T-helper 9 cell (primary cell): Measurements from ENCODE around the gene IGFALS.
A peak's percentile ranks its signal among the peaks of the same experiment; 100 is the strongest.

Experiments
- DNase-seq: peaks from one replicate; pipeline ENCODE4 v3.0.0-alpha.2; 2020
- total RNA-seq, 2 donors: gene quantifications; one replicate each; lab custom pipeline; 2026; lab: John Stamatoyannopoulos, UW

The IGFALS gene
- total RNA-seq: 1.4 to 1.5 reads per million in 2 donors

DNA sequence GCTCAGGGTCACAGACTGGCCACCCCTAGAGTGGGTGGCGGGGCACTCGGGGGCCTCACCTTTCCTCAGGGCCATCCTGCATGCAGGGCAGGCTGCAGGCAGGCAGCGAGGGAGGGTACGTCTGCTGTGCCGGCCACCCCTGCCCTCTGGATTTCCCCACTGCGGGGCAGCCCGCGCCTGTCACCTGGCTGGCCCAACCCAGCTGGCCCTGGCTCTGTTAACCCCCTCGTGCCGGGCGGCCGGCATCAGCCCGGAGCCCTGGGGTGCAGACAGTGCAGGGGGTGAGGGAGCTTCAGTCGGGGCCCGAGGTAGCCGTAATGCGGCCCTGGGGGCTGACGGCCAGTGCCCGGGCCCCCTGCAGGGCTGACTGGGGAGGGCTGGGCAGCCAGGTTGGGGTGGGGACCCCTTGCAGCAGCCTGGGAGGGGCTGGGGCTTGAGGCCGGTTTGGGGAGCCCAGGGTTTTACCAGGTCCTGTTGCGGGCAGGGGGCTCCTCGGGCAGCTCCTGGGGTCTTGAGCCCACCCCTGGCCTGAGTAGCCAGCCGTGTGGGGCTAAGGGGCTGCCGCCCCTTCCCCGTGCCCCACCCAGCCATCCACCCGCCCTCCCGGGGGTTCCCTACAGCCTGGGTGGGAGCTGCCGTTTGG, at the start of gene IGFALS:
Gene IGFALS, minus strand, starts transcription at position 128 of the 643 bp plus-strand sequence. Its CDS starts 53 bp downstream, at position 75.
- DNase-seq: no peak

GRCh38 chr16:1839554-1839953, 46.0 kb upstream of the IGFALS start:
- no peak for DNase-seq

DNA sequence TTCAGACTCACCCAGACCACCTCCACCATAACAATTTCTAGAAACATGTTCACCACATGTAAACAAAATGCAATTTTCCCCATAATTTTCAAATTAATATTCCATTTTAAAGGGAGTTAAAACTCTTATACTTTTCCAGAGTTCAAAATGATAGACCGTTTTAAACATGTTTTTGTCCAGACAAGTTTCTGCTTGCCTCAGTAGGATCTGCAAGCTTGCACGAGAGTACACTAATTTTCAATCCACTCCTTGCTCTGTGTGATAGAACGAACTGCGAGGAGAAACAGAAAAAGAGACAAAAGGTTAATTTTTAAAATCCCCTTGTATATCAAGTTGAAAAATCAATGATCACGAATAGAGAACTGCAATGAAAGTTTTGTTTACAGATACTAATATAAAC, 40.6 kb upstream of the IGFALS start:
- DNase-seq: no peak

DNA sequence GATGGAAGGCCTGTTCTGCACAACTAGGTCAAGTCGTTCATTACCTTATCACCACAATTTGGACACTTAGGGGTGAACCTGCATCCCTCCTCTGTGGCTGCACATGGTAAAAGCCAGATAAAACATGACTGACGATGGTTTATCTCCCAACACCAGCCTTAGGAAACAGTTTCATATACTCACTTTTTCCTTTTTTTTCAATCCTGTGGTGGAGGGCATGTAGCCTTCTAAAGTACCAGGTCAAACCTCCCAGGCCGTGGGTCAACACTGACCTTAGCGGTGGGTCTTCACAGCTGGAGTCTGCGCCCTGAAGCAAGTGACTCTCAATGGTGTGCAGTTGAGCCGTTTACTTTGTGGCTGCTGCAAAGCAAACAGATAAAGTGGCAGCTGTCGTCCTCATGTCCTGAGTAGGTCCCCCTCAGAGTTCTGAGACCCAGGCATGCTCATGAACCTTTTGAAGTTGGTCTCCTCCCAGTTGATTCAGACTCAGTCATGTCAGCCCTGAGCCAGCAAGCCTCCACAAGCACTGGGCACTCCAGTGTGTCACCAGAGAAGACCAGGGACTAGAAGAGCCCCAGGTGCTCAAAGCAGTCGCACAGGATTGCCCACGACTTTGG, 39.4 kb upstream of the IGFALS start:
- DNase-seq: no peak

DNA sequence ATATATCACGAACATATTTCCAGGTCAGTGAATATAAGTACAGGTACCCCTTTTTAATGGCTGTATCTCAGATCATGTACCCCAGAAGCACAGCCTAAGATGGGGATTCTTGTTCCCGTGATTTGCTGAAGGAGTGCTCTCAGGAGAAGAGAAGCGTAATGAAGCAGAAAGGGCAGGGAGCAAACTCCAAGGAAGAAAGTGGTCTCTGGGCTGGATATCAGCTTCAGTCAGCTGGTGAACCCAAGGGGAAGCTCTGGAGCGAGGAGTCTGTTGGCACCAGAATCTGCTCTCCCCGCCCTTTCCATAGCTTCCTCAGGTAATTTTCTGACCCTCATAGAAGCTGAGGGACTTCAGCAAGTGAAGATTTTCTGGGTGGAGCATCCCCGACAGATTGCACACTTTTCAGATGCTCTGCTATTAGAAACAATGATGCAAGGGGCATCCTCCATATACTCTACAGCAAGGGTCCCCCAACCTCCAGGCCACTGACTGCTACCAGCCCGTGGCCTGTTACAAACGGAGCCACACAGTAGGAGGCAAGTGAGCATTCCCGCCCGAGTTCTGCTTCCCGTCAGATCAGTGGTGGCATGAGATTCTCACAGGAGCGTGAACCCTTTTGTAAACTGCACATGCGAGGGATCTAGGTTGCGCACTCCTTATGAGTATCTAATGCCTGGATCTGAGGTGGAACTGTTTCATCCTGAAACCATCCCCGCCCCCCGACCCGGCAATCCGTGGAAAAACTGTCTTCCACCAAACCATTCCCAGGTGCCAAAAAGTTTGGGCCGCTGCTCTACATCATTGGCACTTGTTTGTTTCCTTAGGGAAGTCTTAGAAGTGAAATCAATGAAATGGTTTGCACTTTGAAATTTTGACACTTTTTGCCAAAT, 37.9 kb upstream of the IGFALS start:
- no peak for DNase-seq

- DNase-seq: no peak
Observed at GRCh38 chr16:1830213-1830612, 36.7 kb upstream of the IGFALS start.

GRCh38 chr16:1828645-1829410, 35.3 kb upstream of the IGFALS start:
- no peak for DNase-seq

DNA sequence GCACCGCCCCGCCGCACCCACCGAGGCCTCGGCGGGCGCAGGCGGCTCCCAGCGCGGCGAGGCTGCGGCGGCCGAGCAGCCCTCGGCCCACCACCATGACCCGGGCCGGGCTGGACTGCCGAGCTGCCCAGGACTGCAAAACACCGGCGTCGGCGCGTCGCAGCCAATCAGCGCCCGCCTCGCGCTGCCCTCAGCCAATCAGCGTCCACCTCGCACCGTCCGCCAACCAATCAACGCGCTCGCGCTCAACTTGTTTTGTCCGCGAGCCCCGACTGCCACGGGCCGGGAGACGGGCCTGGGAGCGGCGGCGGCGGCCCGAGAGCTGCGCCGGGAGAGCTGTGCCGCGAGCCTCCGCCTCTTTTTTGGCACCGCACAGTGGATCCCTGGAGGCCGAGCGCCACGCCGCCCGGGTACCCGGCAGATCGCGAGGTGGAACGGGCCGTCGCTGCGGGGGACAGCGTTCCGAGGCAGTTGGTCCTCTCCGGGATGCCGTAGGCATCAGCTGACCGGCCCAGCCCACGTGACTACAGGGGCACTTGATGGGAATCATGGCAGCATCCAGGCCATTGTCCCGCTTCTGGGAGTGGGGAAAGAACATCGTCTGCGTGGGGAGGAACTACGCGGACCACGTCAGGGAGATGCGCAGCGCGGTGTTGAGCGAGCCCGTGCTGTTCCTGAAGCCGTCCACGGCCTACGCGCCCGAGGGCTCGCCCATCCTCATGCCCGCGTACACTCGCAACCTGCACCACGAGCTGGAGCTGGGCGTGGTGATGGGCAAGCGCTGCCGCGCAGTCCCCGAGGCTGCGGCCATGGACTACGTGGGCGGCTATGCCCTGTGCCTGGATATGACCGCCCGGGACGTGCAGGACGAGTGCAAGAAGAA, 33.4 kb upstream of the IGFALS start, which contains the start of the genes FAHD1 and HAGH:
Gene FAHD1, plus strand, starts transcription at position 516 of the 883 bp plus-strand sequence. Its CDS starts 33 bp downstream, at position 549.
Gene HAGH, minus strand, starts transcription at position 135 of the 883 bp plus-strand sequence. Its CDS starts 38 bp downstream, at position 97.
- DNase-seq: peak; percentile 83

DNA sequence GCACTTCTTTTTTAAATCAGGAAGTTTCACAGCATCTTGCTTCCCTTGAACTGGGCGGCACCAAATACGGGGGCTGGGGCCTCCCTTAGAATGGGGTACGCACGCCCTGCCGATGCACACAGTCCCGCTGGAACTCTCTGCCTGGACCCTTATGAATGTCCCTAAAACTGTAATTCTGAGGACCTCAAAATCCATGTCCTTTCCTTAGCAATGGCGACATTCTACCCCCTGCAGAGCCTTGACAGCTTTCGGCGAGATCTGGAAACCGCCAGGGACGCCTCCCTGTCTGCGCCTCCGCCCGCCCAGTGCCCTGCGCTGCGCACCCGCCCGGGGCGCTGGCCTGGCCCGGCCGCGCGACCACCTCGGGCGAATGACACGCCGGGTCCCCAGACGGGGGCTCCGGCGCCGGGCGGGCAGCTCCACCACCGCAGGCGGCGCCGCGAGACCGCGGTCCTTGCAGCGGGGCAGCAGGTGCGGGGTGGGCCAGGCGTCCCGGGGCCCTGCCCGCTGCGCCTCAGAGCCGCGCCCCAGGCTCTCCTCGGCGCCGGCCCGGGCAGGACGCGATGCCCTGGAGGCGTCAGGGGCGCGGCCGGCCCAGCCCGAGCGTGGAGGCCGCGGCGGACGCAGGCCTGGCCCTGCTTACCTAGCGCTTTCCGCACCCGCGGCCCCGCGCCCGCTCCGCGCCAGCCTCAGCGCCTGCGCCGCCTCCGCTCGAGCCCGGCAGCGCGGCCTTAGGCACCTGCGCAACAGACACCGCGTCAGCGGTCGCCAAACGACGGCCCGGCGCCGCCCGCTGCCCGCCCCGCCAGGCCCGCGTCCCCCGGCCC, 32.6 kb upstream of the IGFALS start:
- peak; percentile 57 for DNase-seq

DNA sequence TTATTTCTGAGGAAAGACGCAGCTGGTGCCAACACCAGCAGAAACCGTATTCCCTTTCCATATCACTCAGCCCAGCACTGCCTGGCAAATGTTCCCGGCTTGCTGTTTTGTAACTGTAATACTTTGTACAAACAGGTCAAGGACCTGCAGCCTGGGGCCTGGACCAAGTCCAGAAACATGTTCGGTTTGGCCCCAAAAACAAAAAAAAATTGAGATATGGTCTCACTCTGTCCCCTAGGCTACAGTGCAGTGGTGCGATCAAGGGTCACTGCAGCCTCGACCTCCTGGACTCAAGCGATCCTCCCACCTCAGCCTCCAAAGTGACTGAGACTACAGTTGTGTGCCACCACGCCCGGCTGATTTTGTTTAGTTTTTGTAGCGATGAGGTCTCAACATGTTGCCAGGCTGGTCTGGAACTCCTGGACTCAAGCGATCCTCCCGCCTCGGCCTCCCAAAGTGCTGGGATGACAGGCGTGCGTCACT, 31.9 kb upstream of the IGFALS start:
- DNase-seq: no peak

DNA sequence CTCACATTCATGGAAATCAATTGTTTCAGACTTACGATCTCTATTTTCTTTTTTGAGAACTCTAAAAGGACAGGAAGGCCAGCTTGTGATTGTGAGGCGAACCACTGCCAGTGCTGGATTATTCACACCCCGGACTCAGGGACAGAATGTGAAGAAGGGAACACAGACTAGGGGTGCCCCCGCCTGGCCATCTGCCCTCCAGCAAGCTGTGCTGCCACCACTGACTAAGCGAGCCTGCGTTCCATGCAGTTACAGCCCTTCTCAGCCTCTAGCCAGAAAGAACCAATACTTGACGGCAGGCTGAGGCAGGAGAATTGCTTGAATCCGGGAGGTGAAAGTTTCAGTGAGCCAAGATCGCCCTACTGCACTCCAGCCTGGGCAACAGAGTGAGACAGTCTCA, 30.3 kb upstream of the IGFALS start:
- no peak for DNase-seq

- no peak for DNase-seq
Observed at GRCh38 chr16:1822801-1823200, 29.3 kb upstream of the IGFALS start.

DNA sequence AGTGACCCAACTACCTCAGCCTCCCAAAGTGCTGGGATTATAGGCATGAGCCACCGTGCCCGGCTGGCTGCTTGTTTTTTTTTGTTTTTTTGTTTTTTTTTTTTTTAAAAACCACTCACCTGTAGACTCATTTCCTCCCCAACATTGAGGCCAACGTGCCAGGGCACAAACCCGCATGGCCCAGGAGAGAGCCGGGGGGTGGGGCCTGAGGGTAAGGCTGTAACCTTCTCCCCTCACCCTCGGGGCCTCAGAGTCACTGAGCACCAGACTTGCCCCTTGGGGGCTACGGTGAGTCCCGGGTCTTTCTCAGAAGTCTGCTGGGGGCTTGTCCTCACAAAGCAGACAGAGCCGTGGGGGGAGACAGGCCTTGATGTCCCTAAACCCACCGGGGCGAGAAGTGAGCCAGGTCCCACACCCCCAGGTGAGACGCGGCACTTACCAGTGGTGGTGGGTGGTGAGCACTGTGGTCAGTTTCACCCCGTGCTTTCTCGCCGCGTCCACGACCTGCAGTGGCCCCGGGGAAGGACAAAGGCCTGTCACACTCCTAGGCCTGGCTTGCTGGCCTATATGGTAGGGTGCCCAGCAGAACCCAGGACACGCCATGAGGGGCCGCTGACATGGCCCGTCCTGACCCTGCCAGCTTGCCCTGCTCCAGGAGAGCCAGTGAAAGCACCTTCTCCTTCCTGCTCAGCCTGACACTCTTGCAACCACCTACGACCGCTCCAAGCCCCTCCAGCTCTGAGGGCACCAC, 28.5 kb upstream of the IGFALS start:
- DNase-seq: no peak

DNA sequence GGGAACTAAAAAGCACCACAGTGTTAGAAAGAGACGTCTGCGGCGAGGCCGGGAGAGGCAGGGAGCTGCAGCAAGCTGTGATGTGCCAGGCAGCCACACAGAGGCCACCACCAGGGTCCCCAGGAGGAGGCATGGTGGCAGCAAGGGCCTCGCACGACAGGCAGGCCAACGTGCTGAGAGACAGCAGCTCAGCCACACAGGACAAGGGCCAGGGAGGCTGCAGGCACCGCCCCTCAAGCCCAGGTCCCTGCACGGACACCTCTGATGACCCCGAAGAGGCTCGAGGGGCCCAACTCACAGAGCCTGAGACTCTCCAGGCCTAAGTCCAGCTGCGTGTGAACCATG, 27.4 kb upstream of the IGFALS start:
- DNase-seq: no peak

GRCh38 chr16:1820096-1820945, 26.8 kb upstream of the IGFALS start:
- DNase-seq: no peak

DNA sequence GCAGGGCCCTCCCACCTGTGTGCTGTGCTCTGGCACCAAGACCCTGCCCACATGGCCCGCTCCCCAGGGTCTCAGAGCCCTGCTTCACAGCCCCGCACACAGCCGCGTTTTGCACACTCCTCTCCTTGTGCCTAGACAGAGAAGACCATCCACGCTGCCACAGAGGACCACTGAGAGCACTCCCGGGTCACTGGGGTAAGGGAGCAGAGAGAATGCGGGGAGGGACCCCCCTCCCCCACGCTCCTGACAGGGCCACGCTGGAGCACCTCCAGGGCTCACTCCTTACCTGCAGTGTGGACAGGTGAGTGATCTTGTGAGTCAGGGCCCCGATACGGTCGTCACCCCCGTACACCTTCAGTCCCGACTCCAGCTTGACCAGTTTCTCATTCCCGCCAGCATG, 26.1 kb upstream of the IGFALS start:
- DNase-seq: no peak

GRCh38 chr16:1818873-1819525, 25.5 kb upstream of the IGFALS start:
- no peak for DNase-seq

DNA sequence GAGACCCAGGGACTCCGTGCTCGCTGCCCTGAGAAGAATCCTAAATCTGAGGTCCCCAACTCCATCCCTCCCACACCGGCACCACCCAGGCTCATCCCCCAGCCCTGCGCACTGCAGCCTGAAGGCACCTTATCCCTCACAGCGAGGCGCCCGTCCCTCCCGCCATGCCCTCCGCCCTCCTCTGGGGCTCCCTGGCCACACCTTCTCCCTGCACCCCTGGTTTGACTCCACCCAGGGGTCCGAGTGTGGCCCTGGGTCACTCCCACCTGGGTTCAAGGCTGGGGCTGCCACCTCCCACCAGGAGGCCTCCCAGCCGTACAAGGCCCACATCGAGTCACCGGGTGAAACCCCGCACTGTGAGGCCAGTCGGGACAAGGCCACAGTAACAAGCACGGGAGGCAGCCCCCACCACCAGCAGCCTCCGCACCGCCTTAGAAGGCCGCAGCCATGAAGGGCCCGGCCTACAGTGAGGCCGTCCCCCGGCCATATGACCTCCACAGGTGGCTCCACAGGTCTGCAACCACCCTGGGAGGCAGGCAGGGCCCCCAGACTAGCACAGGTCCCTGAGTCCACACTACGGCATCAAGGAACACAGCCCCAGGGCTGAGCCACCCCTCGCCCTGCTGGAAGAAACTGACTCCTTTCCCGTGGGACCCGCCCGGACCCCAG, 24.8 kb upstream of the IGFALS start:
- DNase-seq: no peak
